GM10847 (cell line): ENCODE measurements around the gene NDUFAF8.

Source experiments
- POLR2A ChIP-seq: IDR thresholded peaks from 2 replicates; pipeline ENCODE4 v1.6.1; 2011; ENCODE audit not compliant: insufficient read length; ENCODE audit errors: extremely low read depth

Gene NDUFAF8

DNA sequence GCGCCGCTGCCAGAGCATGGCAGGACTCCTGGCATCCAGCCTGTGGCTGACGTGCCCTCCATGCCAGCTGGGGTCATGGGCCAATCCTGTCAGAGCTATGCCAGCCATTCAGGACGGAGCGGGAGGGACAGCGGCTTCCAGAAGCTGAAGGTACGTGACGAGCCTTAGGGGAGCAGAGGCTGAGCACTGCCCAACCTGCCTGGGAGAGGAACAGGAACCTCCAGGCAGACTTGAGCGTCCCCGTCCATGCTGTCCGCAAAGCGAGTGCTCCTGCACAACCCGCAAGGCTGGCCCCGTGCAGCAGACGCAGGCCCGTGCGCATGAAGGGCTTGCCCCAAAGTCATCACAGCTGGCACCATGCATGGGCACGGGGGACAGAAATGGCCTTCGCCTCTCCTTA, 21.5 kb downstream of the NDUFAF8 start:
- TF ChIP-seq POLR2A, result no peak

GRCh38 chr17:81261096-81261495, 22.0 kb downstream of the NDUFAF8 start:
- no peak for TF ChIP-seq POLR2A

DNA sequence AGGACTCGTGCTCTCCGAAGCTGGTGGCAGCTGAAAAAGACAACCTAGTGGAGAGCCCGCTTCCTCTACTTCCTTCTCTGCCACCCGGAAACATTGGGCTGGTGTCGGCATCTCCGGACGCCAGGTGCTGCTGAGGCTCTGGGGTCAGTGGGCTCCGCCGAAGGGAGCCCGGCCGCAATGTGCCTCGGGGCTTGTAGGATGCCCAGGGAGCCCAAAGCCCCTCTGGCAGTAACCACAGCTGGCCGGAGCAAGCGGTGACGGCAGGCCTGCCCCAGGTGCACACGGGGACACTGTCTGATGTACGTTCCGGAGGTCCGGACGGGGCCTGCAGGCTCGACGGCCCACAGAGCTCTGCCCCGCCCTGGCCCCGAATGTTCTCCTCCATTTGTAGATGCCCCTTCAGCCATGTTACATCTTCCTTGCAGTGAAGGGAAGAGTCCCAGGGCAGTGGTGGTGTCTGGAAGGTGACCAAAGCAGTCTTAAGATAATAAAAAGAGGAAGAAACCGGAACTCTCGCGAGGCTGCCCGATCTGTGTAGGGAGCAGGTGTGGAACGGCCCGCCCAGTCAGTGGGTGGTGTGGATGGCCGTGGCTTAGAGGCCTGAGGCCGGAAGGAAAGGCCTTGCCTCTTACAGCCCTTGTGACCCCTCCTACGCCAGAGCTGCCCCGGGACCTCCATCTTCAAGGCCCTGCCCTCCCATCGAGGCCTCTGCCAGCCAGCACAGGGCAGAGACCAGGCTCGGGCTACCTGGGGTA, 22.6 kb downstream of the NDUFAF8 start:
- TF ChIP-seq POLR2A, result no peak

GRCh38 chr17:81263371-81264181, 24.5 kb downstream of the NDUFAF8 start:
- TF ChIP-seq POLR2A, result no peak

DNA sequence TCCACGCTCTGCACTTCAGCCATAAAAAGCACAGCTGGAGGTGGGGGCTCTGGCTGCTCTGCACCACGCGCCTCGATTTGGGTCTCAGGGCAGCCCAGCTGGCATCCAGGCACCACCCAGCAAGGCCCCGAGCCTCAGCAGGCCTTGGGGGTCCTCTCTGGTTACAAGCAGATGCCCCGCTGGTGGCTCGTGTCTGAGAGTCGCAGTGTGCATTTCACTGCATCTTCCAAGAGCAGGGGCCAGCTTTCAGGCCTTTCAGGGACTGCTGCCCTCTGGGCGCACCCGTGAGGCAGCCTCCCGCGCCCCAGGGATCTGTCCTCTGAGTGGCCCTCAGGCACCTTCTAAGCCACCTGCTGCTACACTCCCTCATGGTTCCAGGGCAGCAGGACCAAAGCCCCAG, 25.5 kb downstream of the NDUFAF8 start:
- TF ChIP-seq POLR2A, result no peak

DNA sequence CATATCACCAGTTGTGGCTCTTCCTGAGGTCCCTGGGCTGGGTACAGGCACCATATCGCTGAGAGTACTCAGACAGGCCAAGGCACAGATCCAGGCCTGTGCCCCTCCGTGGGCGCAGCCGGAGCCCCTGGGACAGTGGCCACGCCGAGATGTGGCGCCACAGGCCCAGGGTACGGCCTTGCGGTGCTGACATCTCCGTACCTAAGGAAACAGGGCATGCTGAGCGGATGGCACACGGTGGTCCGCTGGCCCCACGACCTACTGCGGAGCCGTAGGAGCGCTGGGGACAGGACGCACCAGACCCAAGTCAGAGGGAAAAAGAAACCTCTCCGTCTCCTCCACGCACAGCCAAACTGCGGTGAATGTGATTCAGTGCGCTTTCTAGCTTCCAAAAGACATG, 26.5 kb downstream of the NDUFAF8 start:
- TF ChIP-seq POLR2A, result no peak

DNA sequence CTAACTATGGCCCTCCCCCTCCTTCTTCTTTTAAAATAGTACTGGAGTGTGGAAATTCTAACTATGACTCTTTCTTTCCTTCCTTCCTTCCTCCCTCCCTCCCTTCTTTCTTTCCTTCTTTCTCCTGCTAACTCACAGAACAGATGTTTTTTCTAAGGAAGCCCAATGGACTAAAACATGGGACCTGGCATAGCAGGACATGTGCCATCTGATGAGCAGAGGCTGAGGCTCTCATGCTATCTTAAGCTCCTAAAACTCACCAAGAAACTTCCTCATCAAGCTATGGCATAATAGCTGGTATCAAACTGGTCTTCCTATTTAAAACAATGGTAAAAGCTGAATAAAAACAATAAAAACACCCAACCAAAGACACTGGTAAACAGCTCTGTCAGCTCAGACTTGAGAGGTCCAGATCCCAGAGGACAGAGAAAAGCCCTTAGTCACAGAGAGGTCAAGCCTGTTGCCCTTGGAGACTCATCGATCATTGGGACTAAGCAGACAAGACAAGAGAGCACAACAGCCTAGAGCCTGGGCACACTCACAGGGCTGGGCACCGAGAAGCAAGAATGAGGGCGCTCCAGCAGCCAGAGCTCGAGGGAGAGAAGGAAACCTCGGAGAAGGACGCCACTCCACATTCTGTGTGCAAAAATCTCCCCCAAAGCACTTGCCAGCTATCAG, 28.4 kb downstream of the NDUFAF8 start:
- no peak for TF ChIP-seq POLR2A

- TF ChIP-seq POLR2A, result no peak
Measured at GRCh38 chr17:81270279-81270678, 31.2 kb downstream of the NDUFAF8 start.

DNA sequence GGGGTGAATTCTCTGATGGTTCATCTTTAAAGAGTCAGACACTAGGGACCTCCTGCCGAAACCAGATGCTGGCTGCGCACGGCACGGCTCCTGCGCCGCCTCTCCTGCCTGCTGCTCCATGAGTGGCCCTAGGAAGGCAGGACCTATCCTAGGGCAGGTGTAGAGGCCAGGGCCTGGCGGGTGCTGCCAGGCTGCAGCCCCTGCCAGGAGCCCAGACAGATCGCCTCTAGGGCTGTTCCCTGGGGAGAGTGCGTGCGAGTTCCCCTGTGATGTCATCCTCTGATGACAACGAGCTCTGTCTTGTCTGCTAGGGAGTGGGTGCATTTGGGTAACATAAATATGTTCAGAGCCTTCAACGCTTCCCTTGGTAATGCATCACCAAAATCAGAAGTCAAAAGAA, 32.1 kb downstream of the NDUFAF8 start:
- no peak for TF ChIP-seq POLR2A

DNA sequence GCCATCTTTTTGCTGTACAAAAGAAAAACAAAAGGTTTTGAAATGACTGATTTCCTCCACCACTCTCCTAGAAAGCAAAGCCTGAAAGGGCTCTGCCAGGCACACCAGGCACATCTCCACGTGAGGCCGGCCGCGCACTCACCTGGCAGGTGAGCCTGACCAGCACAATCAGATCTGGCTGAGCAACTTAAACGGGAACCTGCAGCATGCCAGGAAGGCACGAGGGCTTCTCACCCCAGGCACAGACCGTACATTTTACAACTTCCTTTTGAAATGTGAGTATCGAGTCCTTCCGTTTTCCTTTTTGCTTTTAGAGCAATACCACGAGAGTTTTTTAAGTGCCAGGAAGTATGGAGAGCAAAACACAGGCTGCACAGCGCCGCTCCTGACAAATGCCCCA, 33.5 kb downstream of the NDUFAF8 start:
- TF ChIP-seq POLR2A, result no peak

GRCh38 chr17:81273698-81274470, 34.8 kb downstream of the NDUFAF8 start:
- no peak for TF ChIP-seq POLR2A

DNA sequence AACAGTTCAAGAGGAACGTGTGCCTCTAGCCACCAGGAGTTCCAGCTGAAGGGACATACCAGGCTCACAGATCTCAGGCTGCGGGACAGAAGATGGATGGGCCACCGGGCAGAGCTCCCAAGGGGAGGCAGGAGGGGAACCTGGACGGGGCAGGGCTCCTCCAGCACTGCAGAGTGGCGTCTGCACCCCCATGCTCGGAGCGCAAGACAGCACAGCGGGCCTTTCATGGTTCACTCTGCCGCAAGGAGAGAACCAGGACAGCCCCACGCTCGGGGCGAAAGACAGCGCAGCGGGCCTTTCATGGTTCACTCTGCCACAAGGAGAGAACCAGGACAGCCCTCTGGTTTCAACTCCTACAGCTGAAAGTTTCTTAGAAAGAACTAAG, 35.3 kb downstream of the NDUFAF8 start:
- TF ChIP-seq POLR2A, result no peak

GRCh38 chr17:81276781-81277180, 37.7 kb downstream of the NDUFAF8 start:
- TF ChIP-seq POLR2A, result no peak

GRCh38 chr17:81277421-81277820, 38.3 kb downstream of the NDUFAF8 start:
- TF ChIP-seq POLR2A, result no peak
